Stimulated activated CD4-positive, alpha-beta T cell treated with anti-CD3 and anti-CD28 coated beads, TNF-alpha, amount 100 ng/mL, for 48 hours (primary cell): ENCODE results near the gene CYP3A4.
"Not testable (repeated sequence)": the region's sequence is repeated elsewhere in the genome, so short reads cannot be mapped to it uniquely, and the experiment has no call there.

Experiments
- DNase-seq, 3 donors: peaks; one replicate each; pipeline ENCODE4 v3.0.0-alpha.2; 2020; ENCODE audit warnings: low read depth in 3 of 3

The CYP3A4 gene

GRCh38 chr7:99752356-99752755 is 31.6 kb downstream of the CYP3A4 start:
- no peak for DNase-seq

DNA sequence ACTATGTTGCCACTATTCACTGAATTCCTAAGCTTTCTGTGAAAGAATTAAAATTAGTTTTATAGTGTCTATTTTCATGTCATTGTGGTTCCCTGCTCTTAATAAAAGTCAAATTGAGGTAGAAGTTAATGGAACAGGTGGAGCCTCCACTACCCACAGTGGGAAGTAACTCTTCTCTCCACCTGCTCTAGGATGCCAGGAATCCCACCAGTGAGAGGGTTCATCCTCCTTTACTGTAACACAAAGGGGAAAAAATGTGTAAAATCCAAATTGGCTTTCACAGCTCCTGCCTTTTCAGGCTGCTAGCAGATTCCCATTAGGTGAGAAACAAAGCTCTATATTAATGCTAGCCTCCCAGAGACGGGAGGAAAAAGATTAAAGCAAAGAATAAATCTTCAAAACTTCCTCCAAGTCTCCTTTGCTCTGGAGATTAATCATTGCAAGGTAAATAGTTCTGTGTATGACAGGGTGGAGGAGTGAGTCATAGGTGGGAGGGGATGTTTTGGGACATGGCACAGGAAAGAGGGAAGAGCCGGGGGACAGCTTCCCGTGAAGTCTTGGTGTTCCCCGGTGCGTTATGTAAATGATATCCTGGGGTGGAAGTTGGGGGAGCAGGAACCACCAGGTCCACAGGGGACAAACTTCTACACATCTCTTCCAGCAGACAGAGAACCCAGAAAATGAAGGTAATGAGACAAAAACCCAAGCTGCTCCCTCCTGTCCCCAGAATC is 32.5 kb downstream of the CYP3A4 start:
- not testable (repeated sequence) for DNase-seq

GRCh38 chr7:99748846-99749579 is 35.0 kb downstream of the CYP3A4 start:
- no peak for DNase-seq

GRCh38 chr7:99746915-99747314 is 37.1 kb downstream of the CYP3A4 start:
- DNase-seq: not testable (repeated sequence)

DNA sequence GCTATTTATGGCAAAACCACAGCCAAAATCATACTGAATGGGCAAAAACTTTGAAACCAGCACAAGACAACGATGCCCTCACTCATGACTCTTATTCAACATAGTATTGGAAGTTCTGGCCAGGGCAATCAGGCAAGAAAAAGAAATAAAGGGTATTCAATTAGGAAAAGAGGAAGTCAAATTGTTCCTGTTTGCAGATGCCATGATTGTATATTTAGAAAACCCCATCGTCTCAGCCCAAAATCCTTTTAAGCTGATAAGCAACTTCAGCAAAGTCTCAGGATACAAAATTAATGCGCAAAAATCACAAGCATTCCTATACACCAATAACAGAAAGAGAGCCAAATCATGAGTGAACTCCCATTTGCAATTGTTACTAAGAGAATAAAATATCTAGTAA is 38.6 kb downstream of the CYP3A4 start:
- not testable (repeated sequence) for DNase-seq

DNA sequence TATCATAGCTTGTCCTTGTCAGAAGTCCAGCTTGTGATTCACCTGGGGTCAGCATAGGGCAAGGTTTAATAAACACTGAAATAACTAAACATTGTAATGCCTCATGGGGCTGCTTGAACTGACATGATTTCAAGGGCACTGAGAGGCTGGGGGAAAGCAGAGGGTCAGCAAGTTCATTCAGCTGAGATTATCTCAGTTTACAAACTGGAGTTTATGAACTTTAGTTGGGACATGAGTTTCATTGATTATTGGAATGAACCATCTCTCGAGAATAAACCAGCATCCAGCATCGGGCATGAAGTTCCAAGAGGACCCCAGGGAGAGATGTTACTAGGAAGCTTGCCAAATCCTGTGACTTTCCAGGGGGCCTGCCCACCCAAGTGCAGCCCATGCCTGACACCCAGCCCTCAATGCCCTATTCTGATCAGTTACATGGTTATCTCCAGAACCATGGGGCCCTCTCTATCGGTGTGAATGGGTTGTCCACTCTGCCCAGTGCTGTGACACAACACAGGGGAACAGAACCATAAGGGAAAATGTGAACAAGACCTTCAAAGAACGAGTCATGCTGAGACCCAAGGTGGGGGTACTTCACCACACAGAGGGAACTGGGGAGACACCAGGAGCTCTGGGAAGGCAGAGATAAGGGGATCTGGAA is 41.1 kb downstream of the CYP3A4 start:
- no peak for DNase-seq

GRCh38 chr7:99741441-99741795 is 42.6 kb downstream of the CYP3A4 start:
- no peak for DNase-seq

GRCh38 chr7:99740573-99741440 is 43.2 kb downstream of the CYP3A4 start:
- no peak for DNase-seq

GRCh38 chr7:99739699-99740572 is 44.0 kb downstream of the CYP3A4 start:
- no peak for DNase-seq

DNA sequence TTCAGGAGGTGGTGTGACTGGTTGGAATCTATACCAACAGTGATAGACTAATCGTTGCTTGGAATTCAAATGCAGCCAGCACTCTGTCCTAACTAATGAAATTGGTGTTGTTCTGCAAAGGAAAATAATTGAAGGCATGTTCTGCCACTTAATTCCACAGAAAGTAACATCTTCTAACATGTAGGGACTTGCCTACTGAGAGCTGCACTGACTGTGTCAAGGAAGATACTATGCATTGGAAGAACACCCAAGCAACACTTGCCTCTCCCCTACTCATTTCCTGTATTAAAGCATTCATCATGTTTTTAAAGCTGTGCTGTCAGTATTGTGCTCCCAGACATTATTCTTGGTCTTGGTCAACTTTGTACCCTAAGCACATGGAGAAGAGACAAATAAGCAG is 46.3 kb downstream of the CYP3A4 start:
- no peak for DNase-seq

DNA sequence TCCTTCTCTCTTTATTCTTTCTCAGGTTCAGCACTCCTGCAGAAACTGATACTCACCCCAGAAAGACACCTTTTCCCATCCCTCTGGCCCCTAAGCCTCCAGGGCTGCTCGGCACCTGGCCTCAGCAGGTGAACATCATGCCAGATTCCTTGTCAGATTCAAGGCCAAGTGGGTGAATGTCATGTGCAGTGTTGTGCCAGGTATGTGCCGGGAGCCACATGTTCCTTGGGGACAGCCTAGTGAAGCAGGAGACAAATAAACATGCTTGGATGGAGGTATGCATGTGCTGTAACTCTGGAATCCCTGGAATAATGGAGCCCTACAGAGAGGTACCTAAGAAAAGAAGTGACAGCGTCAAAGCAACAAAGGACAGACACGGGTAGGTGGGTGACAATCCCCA is 47.3 kb downstream of the CYP3A4 start:
- not testable (repeated sequence) for DNase-seq

DNA sequence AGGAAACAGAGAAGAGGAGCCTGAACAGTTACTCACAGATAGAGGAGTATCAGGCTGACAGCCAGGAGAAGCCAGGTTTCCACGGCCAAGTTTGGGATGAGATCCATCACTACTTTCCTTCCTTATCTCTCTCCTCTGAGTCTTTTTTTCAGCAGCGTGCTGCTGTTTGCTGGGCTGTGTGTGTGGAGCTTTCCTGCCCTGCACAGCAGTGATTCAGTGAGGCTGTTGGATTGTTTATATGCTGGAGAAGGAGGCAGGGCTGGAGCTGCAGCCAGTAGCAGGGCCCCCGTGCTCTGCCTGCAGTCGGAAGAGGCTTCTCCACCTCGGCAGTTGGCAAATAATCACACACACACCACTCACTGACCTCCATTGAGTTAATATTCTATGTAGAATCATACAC is 49.0 kb downstream of the CYP3A4 start, which contains the start of gene CYP3A7:
Gene CYP3A7, minus strand, starts transcription at position 210 of the 400 bp plus-strand sequence. Its CDS starts 103 bp downstream, at position 107.
- DNase-seq: no peak

GRCh38 chr7:99733448-99733847 is 50.5 kb downstream of the CYP3A4 start:
- DNase-seq: no peak

- no peak for DNase-seq
These were observed 51.0 kb downstream of the CYP3A4 start for GRCh38 chr7:99733003-99733402.

GRCh38 chr7:99731638-99732374 is 52.2 kb downstream of the CYP3A4 start:
- DNase-seq: no peak

GRCh38 chr7:99730992-99731391 is 53.0 kb downstream of the CYP3A4 start:
- no peak for DNase-seq

DNA sequence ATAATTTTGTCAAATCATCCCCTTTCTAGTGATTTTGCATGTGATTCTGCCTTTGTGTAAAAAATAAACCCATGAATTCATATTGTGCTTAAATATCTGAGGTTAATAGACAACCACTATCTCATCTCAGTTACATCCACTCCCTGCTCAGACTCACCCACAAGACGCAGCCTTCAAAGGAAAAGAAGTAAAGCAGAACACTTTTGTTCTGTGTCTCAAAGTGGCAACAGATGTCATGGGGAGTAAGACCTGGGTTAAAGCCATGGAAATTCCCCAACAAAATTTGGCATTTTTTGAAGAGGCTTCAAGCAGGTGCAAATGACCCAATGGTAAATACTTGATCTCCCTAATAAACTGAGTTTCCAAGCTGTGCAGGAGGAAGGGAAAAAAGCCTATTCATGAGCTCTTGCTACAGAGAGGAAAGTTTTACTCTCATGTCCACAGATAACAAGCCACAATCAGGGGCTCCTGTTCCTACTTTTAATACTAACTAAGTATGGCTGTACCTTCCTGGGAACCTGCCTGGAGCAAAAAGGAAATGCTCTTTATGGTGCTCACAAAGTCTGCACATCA is 53.7 kb downstream of the CYP3A4 start:
- DNase-seq: no peak

DNA sequence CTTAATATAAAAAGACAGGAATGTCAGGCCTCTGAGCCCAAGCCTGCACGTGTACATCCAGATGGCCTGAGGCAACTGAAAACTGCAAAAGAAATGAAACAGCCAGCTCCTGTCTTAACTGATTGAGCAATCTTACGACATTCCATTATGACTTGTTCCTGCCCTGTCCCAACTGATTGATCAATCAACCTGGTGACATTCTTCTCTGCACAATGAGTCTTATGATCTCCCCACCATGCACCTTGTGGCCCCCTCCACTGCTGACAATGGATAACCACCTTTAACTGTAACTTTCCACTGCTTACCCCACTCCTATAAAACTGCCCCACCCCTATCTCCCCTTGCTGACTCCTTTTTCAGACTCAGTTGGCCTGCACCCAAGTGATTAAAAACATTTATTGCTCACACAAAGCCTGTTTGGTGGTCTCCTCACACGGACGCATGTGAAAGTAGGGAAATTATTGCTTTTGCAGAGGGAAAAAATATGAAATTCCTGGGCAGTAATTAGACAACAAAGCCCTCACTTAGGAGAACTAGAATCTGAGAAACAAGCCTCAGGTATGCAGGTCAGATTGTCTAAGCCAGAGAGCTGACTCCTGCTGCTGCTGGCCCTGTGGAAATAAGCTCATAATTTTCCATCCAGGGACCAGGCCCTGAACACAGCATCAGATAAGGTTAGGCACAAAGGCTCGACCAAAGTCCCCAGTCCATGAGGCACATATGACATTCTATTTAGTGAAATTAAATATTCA is 54.3 kb downstream of the CYP3A4 start:
- no peak for DNase-seq

GRCh38 chr7:99728615-99729014 is 55.4 kb downstream of the CYP3A4 start:
- no peak for DNase-seq
